SK-N-SH treated with all-trans-retinoic acid at 6 μM for 48 hours (cell line): ENCODE results near the gene MTA1.

ENCODE experiments used
- ATAC-seq: fragments of 200-7000 bp; cut with Tn5 transposase; 3 replicates; pipeline ENCODE4 v1.9.1; 2020; ENCODE audit warnings: mild to moderate bottlenecking, moderate library complexity
- BACH2 ChIP-seq: fragments of 250-450 bp; sonication (Bioruptor Pico); IDR thresholded peaks from 2 replicates; pipeline ENCODE4 v1.9.0; 2021; ENCODE audit warnings: mild to moderate bottlenecking, borderline replicate concordance
- CREB5 ChIP-seq: fragments of 250-450 bp; sonication (Bioruptor Pico); IDR thresholded peaks from 2 replicates; pipeline ENCODE4 v1.5.1; 2020; ENCODE audit warnings: low read depth, mild to moderate bottlenecking, moderate library complexity
- CSDC2 ChIP-seq: fragments of 250-450 bp; sonication (Bioruptor Pico); IDR thresholded peaks from 2 replicates; pipeline ENCODE4 v1.5.0; 2020; ENCODE audit warnings: mild to moderate bottlenecking, moderate library complexity
- CSRNP3 ChIP-seq: fragments of 250-450 bp; sonication (Bioruptor Pico); IDR thresholded peaks from 2 replicates; pipeline ENCODE4 v1.5.1; 2021; ENCODE audit warnings: mild to moderate bottlenecking, moderate library complexity
- ESRRG ChIP-seq: fragments of 250-450 bp; sonication (Bioruptor Pico); IDR thresholded peaks from 2 replicates; pipeline ENCODE4 v1.6.1; 2021; ENCODE audit warnings: mild to moderate bottlenecking
- GLIS3 ChIP-seq: fragments of 250-450 bp; sonication (Bioruptor Pico); IDR thresholded peaks from 2 replicates; pipeline ENCODE4 v1.5.0; 2020; ENCODE audit warnings: mild to moderate bottlenecking, moderate library complexity
- ISL1 ChIP-seq: fragments of 250-450 bp; sonication (Bioruptor Pico); IDR thresholded peaks from 2 replicates; pipeline ENCODE4 v2.1.2; 2022; ENCODE audit warnings: mild to moderate bottlenecking, moderate library complexity
- OSR1 ChIP-seq: fragments of 250-450 bp; sonication (Bioruptor Pico); IDR thresholded peaks from 2 replicates; pipeline ENCODE4 v1.8.0; 2022; ENCODE audit warnings: moderate library complexity, mild to moderate bottlenecking, inconsistent platforms
- PATZ1 ChIP-seq: fragments of 250-450 bp; sonication (Bioruptor Pico); IDR thresholded peaks from 2 replicates; pipeline ENCODE4 v1.8.0; 2020; ENCODE audit warnings: mild to moderate bottlenecking, moderate library complexity, borderline replicate concordance
- POU6F1 ChIP-seq: fragments of 250-450 bp; sonication (Bioruptor Pico); IDR thresholded peaks from 2 replicates; pipeline ENCODE4 v1.8.0; 2021; ENCODE audit warnings: low read depth, mild to moderate bottlenecking, moderate library complexity, borderline replicate concordance
- PPARA ChIP-seq: fragments of 250-450 bp; sonication (Bioruptor Pico); IDR thresholded peaks from 2 replicates; pipeline ENCODE4 v1.5.0; 2020; ENCODE audit warnings: mild to moderate bottlenecking, borderline replicate concordance
- RARB ChIP-seq: fragments of 250-450 bp; sonication (Bioruptor Pico); IDR thresholded peaks from 2 replicates; pipeline ENCODE4 v1.8.0; 2021; ENCODE audit warnings: mild to moderate bottlenecking, moderate library complexity
- SNAI2 ChIP-seq: fragments of 250-450 bp; sonication (Bioruptor Pico); IDR thresholded peaks from 2 replicates; pipeline ENCODE4 v1.5.0; 2020; ENCODE audit warnings: mild to moderate bottlenecking, moderate library complexity
- TCF4 ChIP-seq: fragments of 250-450 bp; sonication (Bioruptor Pico); IDR thresholded peaks from 2 replicates; pipeline ENCODE4 v1.8.0; 2021; ENCODE audit warnings: mild to moderate bottlenecking, moderate library complexity, borderline replicate concordance
- TOX ChIP-seq: fragments of 250-450 bp; sonication (Bioruptor Pico); IDR thresholded peaks from 2 replicates; pipeline ENCODE4 v1.8.0; 2021; ENCODE audit warnings: mild to moderate bottlenecking, moderate library complexity, borderline replicate concordance
- TSHZ2 ChIP-seq: fragments of 250-450 bp; sonication (Bioruptor Pico); IDR thresholded peaks from 2 replicates; pipeline ENCODE4 v1.5.0; 2020; ENCODE audit warnings: mild to moderate bottlenecking, moderate library complexity
- ZC3H10 ChIP-seq: fragments of 250-450 bp; sonication (Bioruptor Pico); IDR thresholded peaks from 2 replicates; pipeline ENCODE4 v1.5.1; 2021; ENCODE audit warnings: mild to moderate bottlenecking, moderate library complexity
- ZFP3 ChIP-seq: fragments of 250-450 bp; sonication (Bioruptor Pico); IDR thresholded peaks from 2 replicates; pipeline ENCODE4 v1.5.0; 2020; ENCODE audit warnings: mild to moderate bottlenecking, moderate library complexity
- ZNF70 ChIP-seq: fragments of 450-650 bp; formaldehyde crosslinking; IDR thresholded peaks from 2 replicates; pipeline ENCODE4 v1.5.0; 2020; ENCODE audit warnings: mild to moderate bottlenecking, moderate library complexity
- ZNF8 ChIP-seq: fragments of 450-650 bp; formaldehyde crosslinking; IDR thresholded peaks from 2 replicates; pipeline ENCODE4 v1.5.0; 2020; ENCODE audit warnings: mild to moderate bottlenecking, moderate library complexity

Gene MTA1

GRCh38 chr14:105392131-105393090 lies 27.2 kb upstream of the MTA1 start:
- no peak for TF ChIP-seq CREB5
- TF ChIP-seq PPARA (CRISPR knock-in tag): no peak
- TF ChIP-seq BACH2: no peak
- TF ChIP-seq ZC3H10 (CRISPR knock-in tag): no peak
- TF ChIP-seq, all 23 proteins: peak for 0
- no peak for ATAC-seq

GRCh38 chr14:105393151-105393550 lies 26.5 kb upstream of the MTA1 start:
- TF ChIP-seq SNAI2: no peak
- TF ChIP-seq CSDC2 (CRISPR knock-in tag): no peak
- TF ChIP-seq TOX (CRISPR knock-in tag): no peak
- no peak for TF ChIP-seq PPARA (CRISPR knock-in tag)
- TF ChIP-seq CREB5: no peak
- TF ChIP-seq ESRRG: no peak
- TF ChIP-seq ISL1: no peak
- TF ChIP-seq GLIS3 (CRISPR knock-in tag): no peak
- no peak for TF ChIP-seq ZNF70
- TF ChIP-seq RARB (CRISPR knock-in tag): no peak
- no peak for TF ChIP-seq TSHZ2 (CRISPR knock-in tag)
- TF ChIP-seq POU6F1 (CRISPR knock-in tag): no peak
- TF ChIP-seq ZNF8 (CRISPR knock-in tag): no peak
- no peak for ATAC-seq

GRCh38 chr14:105394714-105395537 lies 24.7 kb upstream of the MTA1 start:
- ATAC-seq: no peak
- TF ChIP-seq ESRRG: no peak
- no peak for TF ChIP-seq TOX (CRISPR knock-in tag)
- TF ChIP-seq ZNF8 (CRISPR knock-in tag): no peak
- TF ChIP-seq TSHZ2 (CRISPR knock-in tag): no peak
- no peak for TF ChIP-seq CSRNP3 (CRISPR knock-in tag)
- TF ChIP-seq PPARA (CRISPR knock-in tag): no peak
- no peak for TF ChIP-seq TCF4 (CRISPR knock-in tag)
- TF ChIP-seq PATZ1 (CRISPR knock-in tag): no peak
- TF ChIP-seq ZFP3: no peak
- no peak for TF ChIP-seq ZNF70
- TF ChIP-seq CREB5: no peak
- no peak for TF ChIP-seq OSR1 (CRISPR knock-in tag)
